Hair follicle dermal papilla cell (primary cell): Measurements from ENCODE around the gene LRRC8C. TPM values are rescaled to one million over a fixed set of nuclear protein-coding genes. Genes with fewer than 3 reads are reported as not detected.

Source experiments
- small RNA-seq: library from RNA; depleted of rRNA; stranded (forward); fragments of <200 nt; gene quantifications from one replicate; pipeline ENCODE3, GENCODE V24; 2012
- total RNA-seq: library from RNA; depleted of rRNA; stranded (reverse); fragments of >200 nt; gene quantifications from 2 replicates; pipeline ENCODE4 v1.2.3, GENCODE V29; 2012

LRRC8C gene
- total RNA-seq = 6.3 and 7.5 TPM in 2 replicates

DNA sequence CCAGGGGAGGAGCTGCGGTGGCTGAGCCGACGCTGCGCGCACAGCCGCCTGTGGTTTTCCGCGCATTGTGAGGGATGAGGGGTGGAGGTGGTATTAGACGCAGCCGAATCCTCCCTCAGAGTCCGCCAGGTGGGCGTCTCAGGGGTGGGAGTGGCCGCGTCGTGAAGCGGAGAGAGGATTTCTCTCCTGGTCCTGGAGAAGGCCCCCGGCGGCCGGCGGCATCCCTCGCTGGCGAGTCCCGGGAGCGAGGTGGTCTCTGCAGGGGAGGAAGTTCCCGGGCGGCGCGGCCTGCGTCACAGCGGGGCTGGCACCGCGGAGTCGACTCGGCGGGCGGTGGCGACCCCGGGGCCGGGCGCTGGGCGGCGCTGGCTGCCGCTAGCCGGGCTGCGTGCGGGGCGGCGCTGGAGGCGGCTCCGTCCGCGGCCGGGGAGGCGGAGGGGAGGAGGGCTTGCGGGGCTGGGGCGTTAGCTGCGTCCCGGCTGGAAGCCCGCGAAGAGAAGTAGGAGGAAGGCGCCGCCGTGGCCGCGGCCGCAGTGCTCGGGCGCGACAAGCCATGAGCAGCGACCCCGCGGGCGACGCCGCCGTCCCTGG is at the start of gene LRRC8C:
LRRC8C (plus strand) TSS at position 464 of the 591 bp plus-strand sequence. CDS start 53,354 bp downstream, outside the sequence.

Small RNA genes lying within 50 kb of the gene (small RNA-seq; reads per million reads assigned to genes)
- gene AC093423.1 = not detected

Other genes with a start within 250 kb of the LRRC8C start
- 5.5 and 10.0 TPM in 2 replicates for gene LRRC8B, start 108.3 kb upstream of the LRRC8C start, total RNA-seq
- 14.1 and 14.3 TPM in 2 replicates for gene LRRC8D, start 187.9 kb downstream of the LRRC8C start, total RNA-seq